Activated naive CD4-positive, alpha-beta T cell treated with anti-CD3 and anti-CD28 coated beads, Interleukin-2, amount 10 ng/mL, durations not matched to agents 7 days and 5 days (primary cell): ENCODE data around the gene TGFBR1.

ENCODE experiments used
- CTCF ChIA-PET: fragments of 350-600 bp; sonication (Branson Sonifier 250); formaldehyde crosslinking; loops from one replicate; lab custom pipeline; 2021; ENCODE audit warnings: antibody characterized with exemption; lab: Charles Lee
- DNase-seq: peaks from one replicate; pipeline ENCODE4 v3.0.0-alpha.2; 2020
- H3K27ac Mint-ChIP-seq: one replicate; pipeline ENCODE4 v1.8.0; 2021; ENCODE audit warnings: mild to moderate bottlenecking, moderate library complexity, mixed read lengths
- H3K27me3 Mint-ChIP-seq: one replicate; pipeline ENCODE4 v1.8.0; 2021; ENCODE audit warnings: mild to moderate bottlenecking, mixed read lengths
- H3K36me3 Mint-ChIP-seq: one replicate; pipeline ENCODE4 v1.8.0; 2021; ENCODE audit warnings: mixed read lengths
- H3K4me1 Mint-ChIP-seq: one replicate; pipeline ENCODE4 v1.8.0; 2021; ENCODE audit warnings: mixed read lengths
- H3K4me3 Mint-ChIP-seq: one replicate; pipeline ENCODE4 v1.8.0; 2021; ENCODE audit warnings: mild to moderate bottlenecking, moderate library complexity, mixed read lengths
- H3K9me3 Mint-ChIP-seq: one replicate; pipeline ENCODE4 v1.8.0; 2021; ENCODE audit warnings: mixed read lengths

Gene TGFBR1

DNA sequence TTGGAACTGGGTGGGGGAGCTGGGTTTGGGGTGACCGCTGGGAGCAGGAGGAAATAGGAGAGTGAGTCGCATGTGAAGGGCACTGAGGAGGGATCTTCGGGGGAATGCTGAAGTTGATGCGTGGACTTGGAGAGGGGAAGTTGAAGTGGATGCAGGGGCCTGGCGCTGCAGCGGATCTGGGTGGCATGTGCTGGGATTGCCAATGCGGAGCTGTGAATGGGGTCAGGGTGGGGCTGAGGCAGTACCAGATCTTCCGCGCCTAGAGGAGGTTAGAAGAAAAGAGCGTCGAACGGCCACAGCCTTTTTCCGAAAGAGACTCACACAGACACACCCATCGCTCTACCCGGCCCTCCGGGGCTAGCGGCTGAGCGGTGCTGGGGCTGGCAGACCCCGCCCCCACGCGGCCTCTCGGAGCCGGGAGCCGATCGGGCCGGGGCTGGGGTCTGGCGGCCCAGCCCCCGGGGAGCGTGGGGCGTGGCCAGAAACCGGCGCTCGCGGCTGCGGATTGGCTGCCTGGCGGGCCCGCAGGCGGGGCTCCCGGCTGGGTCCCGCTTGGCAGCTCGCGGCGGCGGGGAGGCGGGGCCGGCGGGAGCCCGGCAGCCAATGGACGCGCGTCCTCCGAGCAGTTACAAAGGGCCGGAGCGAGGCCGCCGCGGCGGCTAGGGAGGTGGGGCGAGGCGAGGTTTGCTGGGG, at the start of gene TGFBR1:
Gene TGFBR1 (plus strand): TSS at position 655 of the 693 bp plus-strand sequence. CDS start 93 bp downstream, outside the sequence.
- peak within 1 kb of the TSS; percentile 90 for H3K27ac Mint-ChIP-seq
- peaks cover 5% of the 10 kb centered on the region for H3K9me3 Mint-ChIP-seq
- H3K36me3 Mint-ChIP-seq: peaks cover 34% of the 10 kb centered on the region
- peak; percentile 95 for DNase-seq
- H3K4me1 Mint-ChIP-seq: peaks cover 68% of the 10 kb centered on the region
- CTCF ChIA-PET: interaction anchor here (0.6 to 4.0 kb wide), 11 partner anchors 9 to 106 kb away, joined by 3 to 24 read pairs (median 7); no protein-coding TSS in a partner anchor
- H3K4me3 Mint-ChIP-seq: peak within 1 kb of the TSS; percentile 74
- H3K27me3 Mint-ChIP-seq: no peaks in the 10 kb centered on the region

DNA sequence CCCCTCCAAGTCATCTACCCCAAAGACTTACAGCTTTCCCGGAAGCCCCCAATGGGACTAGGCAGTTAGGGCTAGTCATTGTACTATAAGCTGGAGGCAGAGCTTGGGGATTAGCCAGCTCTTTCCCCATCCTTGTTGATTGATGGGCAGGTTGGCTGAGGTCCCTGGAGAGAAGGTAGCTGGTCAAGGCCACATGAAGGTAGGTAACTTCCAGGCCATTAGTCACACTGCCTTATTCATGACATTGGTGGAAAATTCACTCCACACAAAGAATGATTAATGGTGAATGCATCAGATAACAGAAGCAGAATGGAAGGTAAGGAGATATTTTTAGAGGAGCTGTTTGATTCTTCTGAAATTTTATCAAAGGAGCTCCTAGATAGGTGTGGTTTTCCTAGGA, 49.5 kb upstream of the TGFBR1 start:
- H3K4me3 Mint-ChIP-seq: no peak overlapping the region

DNA sequence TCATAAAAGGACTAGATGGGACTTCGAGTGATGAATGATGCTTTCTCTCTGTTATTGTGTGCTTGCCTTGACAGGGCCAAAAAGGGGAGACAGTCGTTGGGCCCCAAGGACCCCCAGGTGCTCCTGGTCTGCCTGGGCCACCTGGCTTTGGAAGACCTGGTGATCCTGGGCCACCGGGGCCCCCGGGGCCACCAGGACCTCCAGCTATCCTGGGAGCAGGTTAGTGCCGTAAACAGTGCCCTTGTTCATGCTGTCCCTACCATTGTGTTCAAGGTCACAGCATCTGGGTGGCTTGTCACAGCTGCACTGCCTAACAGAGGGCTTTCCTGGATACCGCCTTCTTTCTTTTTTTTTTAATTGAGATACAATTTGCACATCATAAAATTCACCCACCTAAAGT, 48.7 kb upstream of the TGFBR1 start:
- DNase-seq: no peak
- no peak overlapping the region for H3K27ac Mint-ChIP-seq
- H3K36me3 Mint-ChIP-seq: peaks cover 17% of the 10 kb centered on the region
- peaks cover 17% of the 10 kb centered on the region for H3K27me3 Mint-ChIP-seq
- peaks cover 10% of the 10 kb centered on the region for H3K9me3 Mint-ChIP-seq
- no peak overlapping the region for H3K4me3 Mint-ChIP-seq
- H3K4me1 Mint-ChIP-seq: peaks cover 77% of the 10 kb centered on the region
- CTCF ChIA-PET: interaction anchor here (0.8 to 1.6 kb wide), 4 partner anchors 10 to 85 kb away, joined by 3 to 4 read pairs (median 3); no protein-coding TSS in a partner anchor

More for the DNA sequence above, 49.5 kb upstream of the TGFBR1 start:
- peaks cover 17% of the 10 kb centered on the region for H3K36me3 Mint-ChIP-seq
- DNase-seq: no peak
- H3K27me3 Mint-ChIP-seq: peaks cover 17% of the 10 kb centered on the region
- CTCF ChIA-PET: interaction anchor here (0.8 to 1.6 kb wide), 5 partner anchors 11 to 85 kb away, joined by 3 to 4 read pairs (median 3); no protein-coding TSS in a partner anchor
- H3K27ac Mint-ChIP-seq: no peak overlapping the region
- H3K4me1 Mint-ChIP-seq: peaks cover 71% of the 10 kb centered on the region
- peaks cover 10% of the 10 kb centered on the region for H3K9me3 Mint-ChIP-seq

DNA sequence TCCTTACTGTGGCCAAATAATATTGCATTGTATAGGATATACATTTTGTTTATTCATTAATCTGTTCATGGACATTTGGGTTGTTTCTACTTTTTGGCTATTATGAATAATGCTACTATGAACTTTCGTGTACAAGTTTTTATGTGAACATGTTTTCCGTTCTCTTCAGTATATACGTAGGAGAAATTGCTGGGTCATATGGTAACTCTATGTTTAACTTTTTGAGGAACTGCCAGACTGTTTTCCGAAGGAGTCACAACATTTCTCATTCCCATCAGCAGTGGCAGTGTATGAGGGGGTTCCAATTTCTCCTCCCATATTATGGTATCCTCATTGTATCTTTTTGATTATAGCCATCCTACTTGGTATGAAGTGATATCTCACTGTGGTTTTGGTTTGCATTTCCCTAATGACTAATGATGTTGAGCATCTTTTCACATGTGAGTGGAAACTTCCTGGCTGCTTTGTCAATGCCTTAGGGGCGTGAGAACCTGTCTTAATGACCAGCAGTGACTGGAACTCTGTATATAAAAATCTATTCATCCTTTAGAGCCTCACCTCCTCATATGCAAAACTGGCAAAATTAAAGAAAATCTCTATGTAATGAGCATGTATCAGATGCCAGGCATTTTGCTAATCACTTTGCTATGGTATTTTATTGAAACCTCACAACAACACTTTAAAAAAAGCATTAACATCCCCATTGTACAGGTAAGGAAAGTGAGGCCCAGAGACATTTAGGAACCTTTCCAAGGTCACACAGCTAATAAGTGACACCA, 47.8 kb upstream of the TGFBR1 start:
- DNase-seq: no peak
- H3K27ac Mint-ChIP-seq: peak overlapping the region; percentile 93
- CTCF ChIA-PET: interaction anchor here (0.8 to 2.9 kb wide), 4 partner anchors 47 to 83 kb away, joined by 3 to 17 read pairs (median 4); partner anchors contain the start of gene TGFBR1

DNA sequence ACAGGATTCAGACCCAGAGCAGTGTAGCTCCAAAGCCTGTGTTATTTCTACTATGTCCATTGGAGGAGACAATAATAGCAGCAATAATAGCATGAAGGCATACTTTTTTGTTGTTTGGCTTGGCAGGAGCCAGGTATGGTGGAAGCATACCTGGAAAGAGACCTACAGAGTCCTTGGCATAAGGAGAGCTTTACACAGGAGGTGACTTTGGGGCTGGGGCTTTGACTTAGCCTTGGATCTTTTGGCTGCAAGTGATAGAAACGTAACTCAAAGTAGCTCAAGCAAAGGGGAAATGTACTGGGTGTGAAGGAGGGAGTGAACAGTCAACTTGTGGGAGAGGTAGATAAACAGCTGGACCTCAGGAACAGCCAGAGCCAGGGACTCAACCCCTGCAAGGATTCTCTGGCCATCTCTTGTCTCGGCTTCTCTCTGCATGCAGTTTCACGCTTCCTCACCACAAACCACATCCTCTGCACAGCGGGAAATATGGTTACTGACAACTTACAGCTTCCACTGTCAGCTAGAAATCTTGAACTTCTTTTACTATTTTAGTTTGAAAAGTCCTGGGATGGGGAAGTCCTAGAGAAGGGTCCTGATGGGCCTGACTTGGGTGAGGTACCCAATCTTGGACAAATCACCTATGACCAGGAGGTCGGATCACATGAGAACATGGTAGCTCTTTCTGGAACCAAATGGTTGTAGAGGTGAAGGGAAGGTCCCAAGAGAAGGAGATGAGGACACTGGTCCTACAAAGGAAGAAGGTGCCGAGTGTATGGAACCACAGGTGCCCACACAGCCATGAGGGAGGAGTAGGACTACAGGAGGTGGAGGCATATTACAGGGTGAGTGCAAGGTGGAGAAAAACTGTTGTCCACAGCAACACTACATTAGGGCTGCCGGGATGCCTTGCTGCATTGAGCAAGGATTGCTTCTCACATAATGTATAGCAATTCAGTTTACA, 47.0 kb upstream of the TGFBR1 start:
- peaks cover 23% of the 10 kb centered on the region for H3K36me3 Mint-ChIP-seq
- H3K4me1 Mint-ChIP-seq: peaks cover 75% of the 10 kb centered on the region
- H3K4me3 Mint-ChIP-seq: peak overlapping the region; percentile 74
- peaks cover 10% of the 10 kb centered on the region for H3K9me3 Mint-ChIP-seq
- peaks cover 22% of the 10 kb centered on the region for H3K27me3 Mint-ChIP-seq
- CTCF ChIA-PET: interaction anchor here (0.7 to 2.9 kb wide), 6 partner anchors 46 to 84 kb away, joined by 3 to 17 read pairs (median 4); partner anchors contain the start of gene TGFBR1
- peak; percentile 91 for DNase-seq
- H3K27ac Mint-ChIP-seq: peak overlapping the region; percentile 93

More for the DNA sequence above, 47.8 kb upstream of the TGFBR1 start:
- H3K36me3 Mint-ChIP-seq: peaks cover 19% of the 10 kb centered on the region
- H3K4me3 Mint-ChIP-seq: peak overlapping the region; percentile 74
- H3K9me3 Mint-ChIP-seq: peaks cover 10% of the 10 kb centered on the region
- H3K27me3 Mint-ChIP-seq: peaks cover 19% of the 10 kb centered on the region
- H3K4me1 Mint-ChIP-seq: peaks cover 78% of the 10 kb centered on the region

DNA sequence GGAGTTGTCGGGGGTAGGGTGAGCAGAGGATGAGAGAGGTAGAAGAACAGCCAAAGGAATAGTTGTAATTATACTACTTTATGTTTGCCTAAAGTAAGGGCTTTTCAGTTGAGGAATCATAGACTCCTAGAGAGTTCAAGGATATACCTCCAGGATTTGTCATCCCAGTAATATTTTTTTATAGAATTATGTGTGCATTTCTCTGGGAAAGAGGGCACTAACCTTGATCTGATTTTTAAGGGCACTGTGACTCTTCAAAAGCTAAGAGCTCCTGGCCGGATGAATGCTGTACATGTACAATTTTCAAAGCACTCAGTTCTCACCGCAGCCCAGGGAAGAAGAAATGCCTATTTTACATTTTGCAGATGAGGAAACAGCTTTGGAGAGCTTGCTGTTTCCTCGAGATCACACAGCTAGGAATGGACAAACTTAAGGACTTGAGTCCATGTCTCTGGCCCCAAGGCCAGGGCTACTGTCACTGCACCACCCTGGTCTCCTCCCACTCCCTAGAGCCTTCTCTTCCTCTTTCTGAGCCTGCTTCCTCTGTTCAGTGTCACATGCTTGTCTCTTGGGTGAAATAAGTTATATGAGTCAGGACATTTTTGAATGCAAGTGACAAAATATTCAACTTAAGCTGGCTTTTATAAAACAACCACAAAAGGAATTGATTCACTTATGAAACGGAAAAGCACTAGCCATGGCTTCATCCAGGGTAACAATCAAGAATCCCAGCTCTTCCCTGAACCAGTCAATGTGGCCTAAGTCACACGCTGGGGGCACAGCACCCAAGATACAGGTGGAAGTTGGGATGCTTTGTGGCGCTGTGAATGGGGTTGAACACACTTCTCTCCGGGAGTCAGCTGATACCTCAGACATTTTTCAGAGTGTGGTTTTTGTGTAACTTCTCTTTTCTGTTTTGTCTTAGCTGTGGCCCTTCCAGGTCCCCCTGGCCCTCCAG, 45.7 kb upstream of the TGFBR1 start:
- Mint-ChIP-seq H3K4me3 (peak overlapping the region; percentile 74), H3K27ac (peak overlapping the region; percentile 93), H3K4me1 (peaks cover 77% of the 10 kb centered on the region)

DNA sequence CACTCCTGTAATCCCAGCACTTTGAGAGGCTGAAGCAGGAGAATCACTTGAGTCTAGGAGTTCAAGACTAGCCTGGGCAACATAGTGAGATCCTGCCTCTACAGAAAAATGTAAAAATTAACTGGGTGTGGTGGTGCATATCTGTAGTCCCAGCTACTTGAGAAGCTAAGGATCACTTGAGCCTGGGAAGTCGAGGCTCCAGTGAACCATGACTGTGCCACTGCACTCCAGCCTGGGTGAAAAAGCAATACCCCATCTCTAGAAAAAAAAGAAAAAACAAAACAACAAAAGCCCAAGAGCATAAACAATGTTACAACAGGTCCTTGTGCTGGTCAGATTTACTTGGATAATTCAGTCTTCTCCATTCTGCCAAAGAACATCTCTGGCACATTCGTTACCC, 44.3 kb upstream of the TGFBR1 start:
- no peak for DNase-seq
- CTCF ChIA-PET: interaction anchor here (1.3 kb wide), 1 partner anchor 34 kb away, joined by 3 read pairs; no protein-coding TSS in a partner anchor
- peaks cover 20% of the 10 kb centered on the region for H3K36me3 Mint-ChIP-seq
- peaks cover 18% of the 10 kb centered on the region for H3K27me3 Mint-ChIP-seq
- no peak overlapping the region for H3K27ac Mint-ChIP-seq
- H3K9me3 Mint-ChIP-seq: peaks cover 7% of the 10 kb centered on the region
- H3K4me1 Mint-ChIP-seq: peaks cover 77% of the 10 kb centered on the region
- no peak overlapping the region for H3K4me3 Mint-ChIP-seq

More for the DNA sequence above, 45.7 kb upstream of the TGFBR1 start:
- CTCF ChIA-PET: interaction anchor here (0.6 to 2.9 kb wide), 10 partner anchors 17 to 220 kb away, joined by 3 to 17 read pairs (median 3); partner anchors contain the start of gene TGFBR1
- H3K36me3 Mint-ChIP-seq: peaks cover 24% of the 10 kb centered on the region
- DNase-seq: peak; percentile 46
- H3K27me3 Mint-ChIP-seq: peaks cover 25% of the 10 kb centered on the region
- peaks cover 10% of the 10 kb centered on the region for H3K9me3 Mint-ChIP-seq

DNA sequence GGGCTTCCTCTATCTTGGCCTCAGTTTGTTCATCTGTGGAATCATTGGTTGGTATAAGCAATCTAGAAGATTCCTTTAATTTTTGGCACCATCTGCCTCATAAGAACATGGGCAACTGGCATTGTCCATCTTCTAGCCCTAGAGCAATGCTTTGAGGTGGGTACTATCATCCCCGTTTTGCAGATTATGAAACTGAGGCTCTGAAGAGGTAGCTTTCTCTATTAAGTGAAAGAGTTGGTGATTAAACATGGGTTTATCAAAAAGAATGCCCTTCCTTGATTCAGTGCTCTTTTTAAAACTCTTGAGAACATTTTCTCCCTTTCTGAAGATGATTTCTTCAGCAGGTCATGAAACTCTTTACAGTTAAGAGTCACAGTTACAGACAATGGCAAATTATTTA, 42.4 kb upstream of the TGFBR1 start:
- Mint-ChIP-seq H3K4me1 (peaks cover 64% of the 10 kb centered on the region), H3K27me3 (peaks cover 15% of the 10 kb centered on the region), H3K9me3 (no peaks in the 10 kb centered on the region), H3K27ac (no peak overlapping the region), H3K4me3 (no peak overlapping the region), H3K36me3 (peaks cover 13% of the 10 kb centered on the region)
- CTCF ChIA-PET: no interaction called here
- DNase-seq: no peak

DNA sequence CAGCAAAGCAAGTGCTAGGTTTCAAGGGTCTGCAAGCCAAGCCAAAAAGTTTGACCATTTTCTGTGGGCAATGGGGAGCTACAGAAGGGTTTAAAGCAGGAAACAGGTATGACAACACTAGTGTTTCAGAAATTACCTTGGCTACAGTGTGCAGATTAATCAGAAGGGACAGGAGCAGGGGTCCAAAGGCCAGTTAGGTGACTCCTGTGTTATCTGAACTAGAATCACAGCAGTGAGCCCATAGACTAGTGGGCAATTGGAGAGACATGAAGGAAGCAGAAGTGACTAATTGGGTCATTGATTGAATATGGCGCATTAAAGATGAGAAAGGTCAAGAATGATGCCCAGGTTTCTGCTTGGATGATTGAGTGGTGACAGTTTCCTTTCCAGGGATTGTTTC, 41.4 kb upstream of the TGFBR1 start:
- no peak for DNase-seq
- Mint-ChIP-seq H3K27ac (no peak overlapping the region), H3K4me3 (no peak overlapping the region), H3K27me3 (peaks cover 15% of the 10 kb centered on the region), H3K36me3 (peaks cover 15% of the 10 kb centered on the region), H3K9me3 (no peaks in the 10 kb centered on the region), H3K4me1 (peaks cover 62% of the 10 kb centered on the region)
- CTCF ChIA-PET: interaction anchor here (1.0 kb wide), 1 partner anchor 78 kb away, joined by 3 read pairs; no protein-coding TSS in a partner anchor

DNA sequence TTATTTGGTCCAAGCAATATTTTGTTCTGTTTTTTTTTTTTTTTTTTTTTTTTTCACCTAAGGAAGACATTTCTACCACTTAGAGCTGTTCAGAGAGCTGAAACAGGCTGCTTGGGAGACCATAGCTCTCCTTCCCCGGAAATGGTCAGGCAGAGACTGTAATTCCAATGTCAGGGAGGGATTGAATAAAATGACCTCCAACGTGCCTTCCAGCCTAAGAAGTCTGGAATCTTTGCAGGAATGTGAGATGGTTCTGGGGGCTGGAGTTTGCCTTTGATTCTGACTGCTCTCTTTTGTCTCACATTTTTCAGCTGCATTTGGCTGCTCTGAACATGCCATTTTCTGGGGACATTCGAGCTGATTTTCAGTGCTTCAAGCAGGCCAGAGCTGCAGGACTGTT, 38.3 kb upstream of the TGFBR1 start:
- H3K27me3 Mint-ChIP-seq: peaks cover 15% of the 10 kb centered on the region
- H3K9me3 Mint-ChIP-seq: peaks cover 2% of the 10 kb centered on the region
- CTCF ChIA-PET: interaction anchor here (1.0 to 1.2 kb wide), 2 partner anchors 11 to 74 kb away, joined by 3 read pairs; no protein-coding TSS in a partner anchor
- peaks cover 25% of the 10 kb centered on the region for H3K36me3 Mint-ChIP-seq
- H3K27ac Mint-ChIP-seq: no peak overlapping the region
- H3K4me3 Mint-ChIP-seq: no peak overlapping the region
- no peak for DNase-seq
- peaks cover 69% of the 10 kb centered on the region for H3K4me1 Mint-ChIP-seq

DNA sequence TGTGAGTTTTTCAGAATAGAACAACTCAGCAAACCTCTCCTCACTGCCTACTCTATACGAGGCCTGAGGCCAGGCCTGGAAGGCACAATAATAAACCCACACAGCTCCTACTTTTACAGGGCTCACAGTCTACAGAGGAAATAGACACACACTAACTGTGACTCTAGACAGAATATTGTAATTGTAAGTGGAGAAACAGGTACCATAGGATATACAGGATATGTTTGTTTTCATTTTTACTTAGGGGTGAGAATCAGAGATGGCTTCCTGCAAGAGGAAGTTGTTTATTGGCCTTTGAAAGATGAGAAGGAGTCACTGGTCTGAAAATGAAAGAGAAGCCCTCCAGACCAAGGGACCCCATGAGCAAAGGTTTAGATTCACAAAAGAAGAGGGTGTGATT, 35.8 kb upstream of the TGFBR1 start:
- Mint-ChIP-seq H3K4me1 (peaks cover 62% of the 10 kb centered on the region), H3K27ac (peak overlapping the region; percentile 96), H3K27me3 (peaks cover 5% of the 10 kb centered on the region), H3K9me3 (peaks cover 2% of the 10 kb centered on the region), H3K4me3 (no peak overlapping the region), H3K36me3 (peaks cover 17% of the 10 kb centered on the region)
- DNase-seq: no peak
- CTCF ChIA-PET: interaction anchor here (0.8 kb wide), 1 partner anchor 55 kb away, joined by 3 read pairs; no protein-coding TSS in a partner anchor

DNA sequence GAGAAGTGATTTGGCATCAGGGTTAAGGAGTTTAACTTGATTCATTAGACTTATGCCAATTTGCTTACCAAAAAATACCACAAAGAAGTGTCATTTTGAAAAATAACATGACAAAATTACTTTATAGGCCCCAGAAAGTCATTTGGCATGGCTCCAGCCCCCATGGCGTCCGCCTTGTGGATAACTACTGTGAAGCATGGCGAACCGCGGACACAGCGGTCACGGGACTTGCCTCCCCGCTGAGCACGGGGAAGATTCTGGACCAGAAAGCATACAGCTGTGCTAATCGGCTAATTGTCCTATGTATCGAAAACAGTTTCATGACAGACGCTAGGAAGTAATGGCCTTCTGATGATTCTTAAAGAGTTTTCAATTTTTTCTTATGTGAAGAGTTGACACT, 35.4 kb upstream of the TGFBR1 start:
- Mint-ChIP-seq H3K27me3 (peaks cover 5% of the 10 kb centered on the region), H3K4me1 (peaks cover 61% of the 10 kb centered on the region), H3K27ac (peak overlapping the region; percentile 96), H3K36me3 (peaks cover 15% of the 10 kb centered on the region), H3K9me3 (peaks cover 2% of the 10 kb centered on the region), H3K4me3 (no peak overlapping the region)
- CTCF ChIA-PET: interaction anchor here (0.8 kb wide), 1 partner anchor 56 kb away, joined by 3 read pairs; no protein-coding TSS in a partner anchor
- DNase-seq: no peak
